H1 (cell line): ENCODE results near the gene CDK4. TPM values are rescaled to one million over a fixed set of nuclear protein-coding genes. Genes with fewer than 3 reads are reported as not detected.

Experiments
- CTCF ChIA-PET: fragments of 300-600 bp; sonication (Branson Sonifier 250); formaldehyde crosslinking; loops from one replicate; lab custom pipeline; 2021; ENCODE audit not compliant: partially characterized antibody; lab: Charles Lee
- POLR2A ChIA-PET: fragments of 300-600 bp; sonication (Branson Sonifier 250); formaldehyde crosslinking; loops from one replicate; lab custom pipeline; 2021; ENCODE audit warnings: inconsistent platforms; ENCODE audit not compliant: partially characterized antibody; lab: Charles Lee
- DNase-seq, 2 experiments: peaks; one replicate each; pipeline versions ENCODE4 v3.0.0 to v3.0.0-alpha.2; 2010 to 2022; ENCODE audit warnings: low spot score in 2 of 2, low read depth in 1 of 2, mixed read lengths in 1 of 2
- FAIRE-seq: peaks from 2 replicates; lab custom pipeline; 2011; peaks lifted over from hg19 to GRCh38; lab: Jason Lieb, UNC
- H2AFZ ChIP-seq: 2 replicates; pipeline ENCODE4 v1.8.1; 2012; ENCODE audit warnings: low read length, inconsistent platforms
- H2AK5ac ChIP-seq: 2 replicates; pipeline ENCODE4 v1.6.1; 2013; ENCODE audit warnings: low read depth, low read length
- H2BK120ac ChIP-seq: replicated peaks from 2 replicates; pipeline ENCODE3; 2013; ENCODE audit warnings: low read depth, low read length, inconsistent platforms
- H2BK12ac ChIP-seq: 2 replicates; pipeline ENCODE4 v1.6.1; 2013; ENCODE audit warnings: low read depth, low read length
- H2BK15ac ChIP-seq: 2 replicates; pipeline ENCODE4 v1.6.1; 2013; ENCODE audit warnings: low read length
- H2BK20ac ChIP-seq: 2 replicates; pipeline ENCODE4 v1.6.1; 2013; ENCODE audit warnings: low read length
- H2BK5ac ChIP-seq: 2 replicates; pipeline ENCODE4 v1.6.1; 2013; ENCODE audit warnings: low read depth, low read length
- H3K14ac ChIP-seq: 2 replicates; pipeline ENCODE4 v1.6.1; 2013; ENCODE audit warnings: inconsistent platforms; ENCODE audit not compliant: insufficient read length
- H3K18ac ChIP-seq: 2 replicates; pipeline ENCODE4 v1.6.1; 2013; ENCODE audit warnings: low read length; ENCODE audit errors: extremely low read depth
- H3K23ac ChIP-seq: 2 replicates; pipeline ENCODE4 v1.6.1; 2013; ENCODE audit warnings: inconsistent platforms; ENCODE audit not compliant: insufficient read length
- H3K23me2 ChIP-seq: 2 replicates; pipeline ENCODE4 v1.6.1; 2013; ENCODE audit warnings: low read depth, low read length
- H3K27ac ChIP-seq: 2 replicates; pipeline ENCODE4 v1.6.1; 2011; ENCODE audit warnings: low read depth, low read length, inconsistent platforms
- H3K27me3 ChIP-seq, 4 experiments: replicated peaks in 1 of 4; 1 replicate in 1 of 4; 2 replicates in 3 of 4; pipeline versions ENCODE4 v1.6.1 to v1.8.1; 2011 to 2013; ENCODE audit warnings: low read length in 3 of 4, mild to moderate bottlenecking in 3 of 4, inconsistent platforms in 2 of 4, mixed read lengths in 2 of 4, moderate library complexity in 1 of 4; ENCODE audit not compliant: control insufficient read depth in 3 of 4, insufficient read depth in 3 of 4; ENCODE audit errors: extremely low read depth in 1 of 4
- H3K36me3 ChIP-seq, 4 experiments: 2 replicates each; pipeline versions ENCODE4 v1.6.1 to v1.8.1; 2011 to 2013; ENCODE audit warnings: mild to moderate bottlenecking in 4 of 4, low read length in 3 of 4, moderate library complexity in 2 of 4, control low read depth in 1 of 4, inconsistent platforms in 1 of 4; ENCODE audit not compliant: insufficient read depth in 4 of 4, control insufficient read depth in 2 of 4
- H3K4ac ChIP-seq: replicated peaks from 2 replicates; pipeline ENCODE3; 2013; ENCODE audit warnings: low read length, low read depth, mixed read lengths, inconsistent platforms; ENCODE audit not compliant: insufficient read length
- H3K4me1 ChIP-seq, 4 experiments: replicated peaks in 1 of 4; 1 replicate in 1 of 4; 2 replicates in 3 of 4; pipeline versions ENCODE4 v1.6.1 to v1.8.1; 2011 to 2013; ENCODE audit warnings: low read length in 3 of 4, inconsistent platforms in 2 of 4, mixed read lengths in 1 of 4; ENCODE audit not compliant: insufficient read depth in 4 of 4, control insufficient read depth in 3 of 4
- H3K4me2 ChIP-seq, 2 experiments: 2 replicates each; pipeline versions ENCODE4 v1.6.1 to v1.8.1; 2011 to 2013; ENCODE audit warnings: low read depth in 2 of 2, low read length in 2 of 2, control low read depth in 1 of 2, inconsistent platforms in 1 of 2, mild to moderate bottlenecking in 1 of 2; ENCODE audit not compliant: insufficient read depth in 1 of 2
- H3K4me3 ChIP-seq, 4 experiments: fragments of 200-600, 300-600 bp in 1 of 4; sonication (generic), shearing (Covaris generic), sonication (Bioruptor Twin) in 1 of 4; 2 replicates each; pipeline versions ENCODE4 v1.5.1 to v1.8.1; 2011 to 2016; ENCODE audit warnings: low read length in 4 of 4, low read depth in 3 of 4, control low read depth in 2 of 4, inconsistent platforms in 2 of 4, mild to moderate bottlenecking in 2 of 4, mixed read lengths in 1 of 4, moderate library complexity in 1 of 4; ENCODE audit not compliant: insufficient read depth in 2 of 4; ENCODE audit errors: extremely low read depth in 1 of 4
- H3K56ac ChIP-seq: replicated peaks from 2 replicates; pipeline ENCODE3; 2013; ENCODE audit warnings: low read depth, mild to moderate bottlenecking, mixed read lengths, low read length, inconsistent platforms; ENCODE audit not compliant: insufficient read length
- H3K79me1 ChIP-seq: 2 replicates; pipeline ENCODE4 v1.6.1; 2013; ENCODE audit warnings: low read depth, low read length, control low read depth
- H3K79me2 ChIP-seq, 2 experiments: 2 replicates each; pipeline versions ENCODE4 v1.6.1 to v1.8.1; 2012 to 2013; ENCODE audit warnings: low read length in 2 of 2, mild to moderate bottlenecking in 2 of 2, inconsistent platforms in 1 of 2; ENCODE audit not compliant: insufficient read depth in 2 of 2, control insufficient read depth in 1 of 2
- H3K9ac ChIP-seq, 4 experiments: replicated peaks in 1 of 4; 1 replicate in 1 of 4; 2 replicates in 3 of 4; pipeline versions ENCODE4 v1.6.1 to v1.8.1; 2011 to 2013; ENCODE audit warnings: low read depth in 3 of 4, low read length in 3 of 4, control low read depth in 2 of 4, mild to moderate bottlenecking in 2 of 4, moderate library complexity in 2 of 4, inconsistent platforms in 1 of 4; ENCODE audit errors: extremely low read depth in 1 of 4
- H3K9me3 ChIP-seq, 2 experiments: 2 replicates each; pipeline versions ENCODE4 v1.6.1 to v1.8.1; 2012 to 2013; ENCODE audit warnings: mild to moderate bottlenecking in 2 of 2, moderate library complexity in 2 of 2, control low read depth in 1 of 2, inconsistent platforms in 1 of 2, low read depth in 1 of 2, low read length in 1 of 2, mixed read lengths in 1 of 2; ENCODE audit not compliant: insufficient read depth in 2 of 2
- H4K20me1 ChIP-seq, 2 experiments: replicated peaks in 1 of 2; 2 replicates each; pipeline versions ENCODE3 to v1.8.1; 2011 to 2013; ENCODE audit warnings: inconsistent platforms in 2 of 2, low read length in 2 of 2, mild to moderate bottlenecking in 1 of 2; ENCODE audit not compliant: insufficient read depth in 2 of 2, control insufficient read depth in 1 of 2
- H4K5ac ChIP-seq: 2 replicates; pipeline ENCODE4 v1.6.1; 2013; ENCODE audit warnings: low read length, low read depth, mixed read lengths, inconsistent platforms; ENCODE audit not compliant: insufficient read length
- H4K8ac ChIP-seq: 2 replicates; pipeline ENCODE4 v1.8.0; 2013; ENCODE audit warnings: mild to moderate bottlenecking, moderate library complexity, low read length, inconsistent platforms; ENCODE audit not compliant: insufficient read depth; ENCODE audit errors: extremely low read depth
- H4K91ac ChIP-seq: replicated peaks from 2 replicates; pipeline ENCODE3; 2013; ENCODE audit warnings: low read length, mixed read lengths, inconsistent platforms; ENCODE audit not compliant: insufficient read length
- CTCF ChIP-seq, 3 experiments: IDR thresholded peaks; 1 replicate in 2 of 3; 2 replicates in 1 of 3; pipeline versions ENCODE4 v1.5.1 to v1.6.1; 2011; ENCODE audit warnings: low read length in 3 of 3, mild to moderate bottlenecking in 3 of 3, inconsistent platforms in 2 of 3, low read depth in 1 of 3, moderate library complexity in 1 of 3; ENCODE audit not compliant: insufficient read depth in 1 of 3; ENCODE audit errors: control extremely low read depth in 1 of 3
- NRF1 ChIP-seq: IDR thresholded peaks from 2 replicates; pipeline ENCODE4 v1.6.1; 2011; ENCODE audit warnings: mild to moderate bottlenecking, low read depth, low read length, improper control_type of control experiment
- PHF8 ChIP-seq: fragments of 200-600 bp; sonication (generic); conservative IDR thresholded peaks from 2 replicates; pipeline ENCODE4 v1.7.1; 2012; ENCODE audit warnings: low read depth, mild to moderate bottlenecking, inconsistent platforms, low read length, moderate library complexity
- POLR2A ChIP-seq, 2 experiments: IDR thresholded peaks; 1 replicate in 1 of 2; 2 replicates in 1 of 2; pipeline ENCODE4 v1.6.1; 2011; ENCODE audit warnings: low read depth in 2 of 2, low read length in 2 of 2, mild to moderate bottlenecking in 2 of 2; ENCODE audit errors: control extremely low read depth in 1 of 2
- RAD21 ChIP-seq, 2 experiments: IDR thresholded peaks in 1 of 2; conservative IDR thresholded peaks in 1 of 2; 2 replicates each; pipeline ENCODE4 v1.6.1; 2011; ENCODE audit warnings: low read depth in 2 of 2, low read length in 2 of 2, improper control_type of control experiment in 1 of 2, inconsistent platforms in 1 of 2, mild to moderate bottlenecking in 1 of 2, moderate library complexity in 1 of 2
- RBBP5 ChIP-seq: IDR thresholded peaks from 2 replicates; pipeline ENCODE4 v1.7.1; 2012; ENCODE audit warnings: low read depth, mild to moderate bottlenecking, inconsistent platforms, low read length, moderate library complexity, borderline replicate concordance
- RFX5 ChIP-seq: IDR thresholded peaks from 2 replicates; pipeline ENCODE4 v1.6.1; 2011; ENCODE audit warnings: low read depth, low read length, improper control_type of control experiment, borderline replicate concordance
- SRF ChIP-seq: IDR thresholded peaks from 2 replicates; pipeline ENCODE4 v1.6.1; 2011; ENCODE audit warnings: mild to moderate bottlenecking, low read depth, low read length, moderate library complexity
- WGBS, 2 experiments: shearing (Covaris generic) in 1 of 2; methylation state at CpG; one replicate each; pipeline versions ENCODE4 v1.1.6 to v1.1.7; 2013 to 2015; ENCODE audit warnings: low lambda C conversion rate in 2 of 2, mixed read lengths in 2 of 2, inconsistent platforms in 1 of 2, low coverage in 1 of 2, missing lambda C conversion rate in 1 of 2; ENCODE audit not compliant: insufficient replicate concordance in 2 of 2, insufficient coverage in 1 of 2, insufficient read length in 1 of 2; ENCODE audit errors: extremely low coverage in 1 of 2, missing lambda C conversion rate in 1 of 2; 5-methylcytosine and 5-hydroxymethylcytosine counted together
- polyA plus RNA-seq, 7 experiments: library from polyadenylated mRNA; depleted of rRNA in 3 of 7; stranded (reverse) in 5 of 7; unstranded in 2 of 7; fragments of >200 nt in 5 of 7; fragments of 200-250 nt in 2 of 7; gene quantifications; 1 replicate in 5 of 7; 2 replicates in 1 of 7; 4 replicates in 1 of 7; pipeline versions ENCODE4 v1.2.1 to v1.2.3, GENCODE V29; 2011 to 2013; ENCODE audit warnings: missing spikeins in 2 of 7, mixed read lengths in 2 of 7
- total RNA-seq: library from RNA; stranded (reverse); fragmentation: NEBNext Ultra II Directional; extraction: Animal tissue kit (Norgen Biotek cat#: 25700); gene quantifications from 2 replicates; pipeline ENCODE4 v1.2.1, GENCODE V29; 2021

CDK4 gene
- total and polyA plus RNA-seq, 2 of the 8 experiments (the other 6 are each of a cell fraction or from before 2014, with no cell fraction given) = 174 to 368 TPM

GRCh38 chr12:57720606-57721595 is 31.2 kb downstream of the CDK4 start:
- peak in 1 of 2 experiments; percentile 22 for DNase-seq
- H3K27ac ChIP-seq = no peak overlapping the region
- POLR2A ChIA-PET = interaction anchor here (0.6 to 7.4 kb wide), 4 partner anchors 16 to 183 kb away, joined by 3 to 59 read pairs (median 3); partner anchors contain the start of gene AGAP2
- 89% methylated on average over 11 of the region's 11 CpGs; no CpG with 5 or more reads in 1 of the 2 experiments for WGBS, 2 experiments
- H4K5ac ChIP-seq = no peak overlapping the region
- H3K23ac ChIP-seq = no peak overlapping the region
- H2BK12ac ChIP-seq = no peak overlapping the region
- no peak overlapping the region for H2BK15ac ChIP-seq
- FAIRE-seq = no peak
- no peak overlapping the region for H2BK20ac ChIP-seq
- peaks cover 0 to 2% (median 2%) of the 10 kb centered on the region in 4 experiments; a peak in 2 of 7 replicates for H3K4me1 ChIP-seq
- H2AFZ ChIP-seq = no peak overlapping the region
- no peak overlapping the region for H3K4me3 ChIP-seq
- no peak overlapping the region for H4K8ac ChIP-seq
- H3K14ac ChIP-seq = no peak overlapping the region
- no peak overlapping the region for H4K91ac ChIP-seq
- H3K56ac ChIP-seq = no peak overlapping the region
- no peak overlapping the region for H2AK5ac ChIP-seq
- no peak overlapping the region for H2BK5ac ChIP-seq
- H3K79me2 ChIP-seq = no peaks in the 10 kb centered on the region
- no peak overlapping the region for H3K9ac ChIP-seq
- no peak overlapping the region for H3K18ac ChIP-seq
- H3K79me1 ChIP-seq = no peaks in the 10 kb centered on the region
- no peak overlapping the region for H3K4me2 ChIP-seq
- peaks cover 3% of the 10 kb centered on the region; the same call in 1 of the 2 replicates for H3K23me2 ChIP-seq
- H3K4ac ChIP-seq = no peak overlapping the region
- H3K27me3 ChIP-seq = peaks cover 0 to 19% (median 11%) of the 10 kb centered on the region in 4 experiments; a peak in 5 of 7 replicates
- CTCF ChIA-PET = interaction anchor here (0.9 to 11.7 kb wide), 7 partner anchors 14 to 128 kb away, joined by 3 to 149 read pairs (median 4); partner anchors contain the start of genes AGAP2, B4GALNT1 and OS9
- peaks cover 0 to 3% of the 10 kb centered on the region in 2 experiments for H4K20me1 ChIP-seq
- H3K36me3 ChIP-seq = peaks cover 0 to 22% (median 5%) of the 10 kb centered on the region in 4 experiments; a peak in 4 of 8 replicates
- no peak overlapping the region for H2BK120ac ChIP-seq
- no peaks in the 10 kb centered on the region for H3K9me3 ChIP-seq
- TF ChIP-seq NRF1 (no peak), RAD21 (IDR thresholded peaks at IDR 0.05 in 1 of 2, conservative IDR thresholded peaks at IDR 0.05 in 1 of 2; ENCODE audit: low read depth in 2 of 2, low read length in 2 of 2) (no peak), CTCF (IDR thresholded peaks at IDR 0.05; ENCODE audit: control extremely low read depth in 1 of 3, insufficient read depth in 1 of 3, low read depth in 1 of 3, low read length in 3 of 3) (no peak), SRF (no peak), PHF8 (no peak), RFX5 (no peak), RBBP5 (no peak), POLR2A (IDR thresholded peaks at IDR 0.05; ENCODE audit: control extremely low read depth in 1 of 2, low read depth in 2 of 2, low read length in 2 of 2) (no peak)
